Measurements from ENCODE around the gene DNAAF1.

DNA sequence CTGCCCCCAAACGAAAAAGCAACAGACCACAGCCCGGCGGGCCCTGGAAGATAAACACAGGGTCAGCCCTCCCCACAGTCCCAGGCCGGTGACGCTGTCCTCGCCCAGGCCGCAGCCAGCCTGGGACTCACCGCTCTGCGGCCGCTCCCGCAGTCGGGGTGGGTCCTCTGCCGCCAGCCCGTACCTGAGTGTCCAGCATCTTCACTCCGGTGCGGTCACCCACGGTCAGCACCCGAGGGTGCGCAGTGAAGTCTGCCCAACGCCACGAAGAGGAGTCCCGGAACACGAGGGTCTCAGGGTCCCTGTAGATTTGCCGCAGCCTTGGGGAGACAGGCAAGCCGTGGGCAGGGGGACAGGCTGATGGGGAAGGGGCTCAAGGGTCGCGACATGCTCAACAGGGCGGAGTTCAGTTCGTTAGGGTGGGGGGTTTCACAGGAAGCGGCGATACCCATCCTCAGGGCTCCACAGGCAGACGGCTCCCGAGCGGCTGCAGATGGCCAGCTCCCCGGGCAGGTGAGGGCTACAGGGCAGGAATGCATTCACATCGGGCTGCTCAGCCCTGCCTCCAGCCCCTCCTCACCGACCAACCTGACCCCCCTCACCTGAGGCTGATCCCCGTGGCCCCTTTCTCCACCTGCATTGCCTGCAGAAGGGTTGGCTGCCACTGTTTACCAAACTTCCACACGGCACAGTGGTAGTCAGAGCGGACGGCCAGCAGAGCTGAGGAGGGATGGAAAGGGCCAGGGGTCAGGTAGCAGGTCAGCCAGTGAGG lies 36.2 kb downstream of the DNAAF1 start:
- TF ChIP-seq EP300 (IDR thresholded peaks at IDR 0.05) (no peak), POLR2A (IDR thresholded peaks at IDR 0.05; ENCODE audit: low read length) (no peak), CTCF (IDR thresholded peaks at IDR 0.05) (no peak)

All from A549 (cell line).